NT2/D1 (cell line): ENCODE measurements around the gene RNF121.

Experiments used
- DNase-seq: peaks from one replicate; pipeline ENCODE4 v3.0.0-alpha.2; 2011; ENCODE audit warnings: low read depth, low spot score
- H3K27me3 ChIP-seq: 2 replicates; pipeline ENCODE4 v1.6.0; 2011; ENCODE audit warnings: mild to moderate bottlenecking; ENCODE audit not compliant: insufficient read length, insufficient read depth
- H3K36me3 ChIP-seq: 2 replicates; pipeline ENCODE4 v1.6.1; 2011; ENCODE audit warnings: mild to moderate bottlenecking, low read length, mixed read lengths; ENCODE audit not compliant: insufficient read depth, insufficient read length
- H3K4me1 ChIP-seq: 2 replicates; pipeline ENCODE4 v1.5.1; 2011; ENCODE audit not compliant: insufficient read depth, insufficient read length
- H3K4me3 ChIP-seq: 2 replicates; pipeline ENCODE4 v1.5.1; 2011; ENCODE audit warnings: low read depth; ENCODE audit not compliant: insufficient read length
- H3K9ac ChIP-seq: 2 replicates; pipeline ENCODE4 v1.6.0; 2011; ENCODE audit warnings: low read depth; ENCODE audit not compliant: insufficient read length
- H3K9me3 ChIP-seq: 2 replicates; pipeline ENCODE4 v1.5.1; 2011; ENCODE audit warnings: mild to moderate bottlenecking, low read length; ENCODE audit not compliant: insufficient read depth
- SUZ12 ChIP-seq: IDR thresholded peaks from 2 replicates; pipeline ENCODE4 v1.6.1; 2011; ENCODE audit not compliant: insufficient read length, insufficient read depth; ENCODE audit errors: extremely low read depth
- YY1 ChIP-seq: IDR thresholded peaks from 2 replicates; pipeline ENCODE4 v1.6.1; 2011; ENCODE audit not compliant: insufficient read length, insufficient read depth
- ZNF274 ChIP-seq: IDR thresholded peaks from 2 replicates; pipeline ENCODE4 v1.6.1; 2011; ENCODE audit warnings: mild to moderate bottlenecking, low read depth, low read length

Gene RNF121

GRCh38 chr11:71963468-71963867 lies 34.6 kb downstream of the RNF121 start:
- Histone ChIP-seq H3K4me3 (no peak overlapping the region), H3K9ac (no peak overlapping the region), H3K9me3 (no peaks in the 10 kb centered on the region), H3K36me3 (peaks cover 23% of the 10 kb centered on the region), H3K4me1 (no peaks in the 10 kb centered on the region), H3K27me3 (no peaks in the 10 kb centered on the region)
- DNase-seq, result no peak
- TF ChIP-seq YY1, result no peak
- TF ChIP-seq SUZ12, result no peak
- TF ChIP-seq ZNF274, result no peak

GRCh38 chr11:71964641-71965040 lies 35.8 kb downstream of the RNF121 start:
- Histone ChIP-seq H3K9me3 (no peaks in the 10 kb centered on the region), H3K9ac (no peak overlapping the region), H3K36me3 (peaks cover 27% of the 10 kb centered on the region)

GRCh38 chr11:71971680-71972079 lies 42.8 kb downstream of the RNF121 start:
- Histone ChIP-seq H3K4me3 (no peak overlapping the region), H3K27me3 (no peaks in the 10 kb centered on the region), H3K9me3 (no peaks in the 10 kb centered on the region), H3K9ac (no peak overlapping the region), H3K36me3 (peaks cover 27% of the 10 kb centered on the region), H3K4me1 (no peaks in the 10 kb centered on the region)
- no peak for DNase-seq
- TF ChIP-seq YY1, result no peak
- no peak for TF ChIP-seq ZNF274
- no peak for TF ChIP-seq SUZ12

More at GRCh38 chr11:71964641-71965040, 35.8 kb downstream of the RNF121 start:
- Histone ChIP-seq H3K4me3 (no peak overlapping the region), H3K4me1 (no peaks in the 10 kb centered on the region), H3K27me3 (no peaks in the 10 kb centered on the region)
- no peak for DNase-seq
- TF ChIP-seq YY1 (no peak), ZNF274 (no peak), SUZ12 (no peak)

GRCh38 chr11:71976551-71976950 lies 47.7 kb downstream of the RNF121 start:
- H3K4me3 ChIP-seq, result no peak overlapping the region
- DNase-seq, result no peak
- H3K9ac ChIP-seq, result no peak overlapping the region
- H3K27me3 ChIP-seq, result no peaks in the 10 kb centered on the region
- H3K4me1 ChIP-seq, result no peaks in the 10 kb centered on the region
- peaks cover 9% of the 10 kb centered on the region; the same call in 1 of the 2 replicates for H3K9me3 ChIP-seq
- TF ChIP-seq SUZ12 (no peak), ZNF274 (no peak), YY1 (no peak)
- H3K36me3 ChIP-seq, result peaks cover 29% of the 10 kb centered on the region

- no peak for TF ChIP-seq SUZ12
- TF ChIP-seq ZNF274, result no peak
- TF ChIP-seq YY1, result no peak
- H3K4me3 ChIP-seq, result no peak overlapping the region
- peaks cover 9% of the 10 kb centered on the region; the same call in 1 of the 2 replicates for H3K9me3 ChIP-seq
- H3K36me3 ChIP-seq, result peaks cover 29% of the 10 kb centered on the region
- no peaks in the 10 kb centered on the region for H3K4me1 ChIP-seq
- DNase-seq, result no peak
- no peak overlapping the region for H3K9ac ChIP-seq
- no peaks in the 10 kb centered on the region for H3K27me3 ChIP-seq
These were observed 48.2 kb downstream of the RNF121 start for GRCh38 chr11:71977090-71977489.

- Histone ChIP-seq H3K4me1 (no peaks in the 10 kb centered on the region), H3K9ac (no peak overlapping the region), H3K27me3 (no peaks in the 10 kb centered on the region), H3K9me3 (peaks cover 9% of the 10 kb centered on the region; the same call in 1 of the 2 replicates), H3K4me3 (no peak overlapping the region), H3K36me3 (peaks cover 33% of the 10 kb centered on the region)
- TF ChIP-seq ZNF274 (no peak), YY1 (no peak), SUZ12 (no peak)
- DNase-seq, result no peak
These were observed 49.0 kb downstream of the RNF121 start for GRCh38 chr11:71977743-71978418.

- no peak for TF ChIP-seq SUZ12
- no peak for TF ChIP-seq ZNF274
- no peak for TF ChIP-seq YY1
- Histone ChIP-seq H3K4me1 (no peaks in the 10 kb centered on the region), H3K27me3 (no peaks in the 10 kb centered on the region), H3K9me3 (peaks cover 9% of the 10 kb centered on the region; the same call in 1 of the 2 replicates), H3K9ac (no peak overlapping the region), H3K36me3 (peaks cover 44% of the 10 kb centered on the region), H3K4me3 (no peak overlapping the region)
- no peak for DNase-seq
These were observed 50.2 kb downstream of the RNF121 start for GRCh38 chr11:71979094-71979493.
